T-helper 22 cell (primary cell): ENCODE measurements around the gene SHANK1.

Experiments used
- DNase-seq: peaks from one replicate; pipeline ENCODE4 v3.0.0-alpha.2; 2020; ENCODE audit warnings: low read depth

SHANK1 gene

DNA sequence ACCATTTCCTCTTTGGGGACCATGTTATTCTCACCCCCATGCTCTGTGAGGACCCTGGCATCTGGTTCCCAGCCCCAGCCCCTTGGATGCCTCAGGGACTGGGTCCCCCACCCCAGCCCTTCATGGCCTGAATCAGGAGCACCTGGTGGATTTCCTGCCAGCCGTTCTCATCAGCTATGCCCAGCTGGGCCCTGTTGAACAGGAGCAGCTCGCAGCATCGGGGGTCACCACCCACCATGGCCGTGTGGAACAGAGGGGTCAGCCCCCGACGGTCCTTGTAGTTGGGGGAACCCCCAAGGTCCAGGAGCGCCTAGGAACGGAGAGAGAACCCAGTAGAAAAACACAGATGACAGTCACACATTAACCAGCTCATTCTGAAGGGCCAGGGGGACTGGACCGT, 7.8 kb downstream of the SHANK1 start:
- DNase-seq: no peak

DNA sequence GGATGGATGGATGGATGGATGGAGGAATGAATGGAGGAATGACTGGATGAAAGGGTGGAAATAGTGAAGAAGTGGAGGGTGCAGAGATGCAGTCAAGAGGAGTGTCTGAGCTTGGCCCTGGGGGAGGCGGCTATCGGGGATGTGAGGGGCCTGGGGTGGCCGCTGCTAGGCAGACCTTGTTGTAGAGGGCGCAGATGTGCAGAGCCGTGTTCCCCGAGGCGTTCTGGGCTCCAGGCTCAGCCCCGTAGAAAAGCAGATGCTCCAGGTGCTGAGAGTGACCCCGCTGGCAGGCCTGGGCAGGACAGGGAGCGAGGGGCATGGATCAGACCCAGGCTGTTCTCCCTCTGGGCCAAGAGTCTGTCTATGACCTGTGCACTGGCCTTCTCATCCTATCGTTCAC, 8.4 kb downstream of the SHANK1 start:
- DNase-seq: no peak

DNA sequence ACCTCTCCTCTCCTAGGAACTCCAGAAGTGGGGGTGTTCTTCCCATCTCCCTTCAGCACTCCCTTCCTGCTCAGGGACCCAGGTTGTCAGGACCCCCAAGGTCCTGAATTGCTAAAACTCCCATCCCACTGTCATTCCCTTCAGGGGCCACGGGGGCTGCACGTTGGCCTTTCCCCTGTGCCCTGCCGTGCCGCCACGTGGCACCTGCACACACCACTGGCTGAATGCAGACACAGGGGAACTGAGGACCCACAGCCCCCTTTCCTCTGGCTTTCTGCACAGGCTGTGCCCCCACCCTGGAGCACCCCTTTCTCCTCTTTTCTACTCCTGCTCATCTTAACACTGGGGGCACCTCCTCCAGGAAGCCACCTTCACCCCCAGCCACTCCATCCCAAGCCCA, 9.0 kb downstream of the SHANK1 start:
- DNase-seq: no peak

DNA sequence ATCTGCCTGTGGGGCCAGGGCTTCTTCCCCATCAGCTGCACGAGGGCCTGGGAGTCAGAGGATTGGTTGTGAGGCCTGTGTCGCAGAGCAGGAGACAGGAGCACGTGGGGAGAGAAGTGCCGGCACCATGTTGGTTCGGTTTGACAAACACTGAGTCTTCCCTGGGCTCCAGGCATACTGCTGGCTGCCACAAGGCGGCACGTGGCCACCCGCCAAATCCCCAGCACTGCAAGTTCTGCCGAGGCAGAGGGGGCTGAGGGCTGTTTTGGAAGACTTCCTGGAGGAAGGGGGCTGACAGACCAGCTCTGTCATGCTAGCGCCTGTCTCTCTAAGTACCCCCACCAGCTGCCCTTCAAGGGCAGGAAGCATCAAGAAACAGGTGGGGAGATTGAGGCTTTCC, 9.5 kb downstream of the SHANK1 start:
- no peak for DNase-seq

DNA sequence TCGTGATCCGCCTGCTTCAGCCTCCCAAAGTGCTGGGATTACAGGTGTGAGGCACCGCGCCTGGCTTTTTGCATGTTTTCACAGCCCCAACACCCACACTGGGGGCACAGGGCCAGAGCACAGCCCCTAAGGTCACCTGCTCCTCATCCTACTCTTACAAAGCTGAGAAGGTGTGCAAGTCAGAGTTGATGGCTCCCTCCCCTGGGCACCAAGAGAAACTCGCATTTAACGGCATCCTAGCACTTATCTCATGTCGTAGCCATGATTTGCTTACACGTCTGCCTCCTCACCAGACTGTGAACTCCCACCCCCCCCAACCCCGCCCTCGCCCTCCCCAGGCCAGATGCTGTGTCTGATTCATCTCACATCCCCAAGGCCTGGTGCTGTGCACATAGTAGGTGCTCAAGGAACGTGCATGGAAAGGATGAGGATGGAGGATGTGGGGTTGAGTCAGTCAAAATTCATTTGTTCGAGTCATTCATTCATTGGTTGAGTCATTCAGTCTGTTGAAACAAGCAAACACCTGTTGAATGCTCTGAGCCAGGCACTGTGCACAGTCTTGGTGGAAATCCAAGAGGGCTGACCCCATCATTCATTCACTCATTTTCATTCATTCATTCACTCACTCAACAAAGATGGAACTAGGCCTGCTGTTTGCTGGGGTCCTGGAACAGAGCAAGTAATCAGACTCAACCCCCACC, 11.3 kb downstream of the SHANK1 start:
- no peak for DNase-seq

DNA sequence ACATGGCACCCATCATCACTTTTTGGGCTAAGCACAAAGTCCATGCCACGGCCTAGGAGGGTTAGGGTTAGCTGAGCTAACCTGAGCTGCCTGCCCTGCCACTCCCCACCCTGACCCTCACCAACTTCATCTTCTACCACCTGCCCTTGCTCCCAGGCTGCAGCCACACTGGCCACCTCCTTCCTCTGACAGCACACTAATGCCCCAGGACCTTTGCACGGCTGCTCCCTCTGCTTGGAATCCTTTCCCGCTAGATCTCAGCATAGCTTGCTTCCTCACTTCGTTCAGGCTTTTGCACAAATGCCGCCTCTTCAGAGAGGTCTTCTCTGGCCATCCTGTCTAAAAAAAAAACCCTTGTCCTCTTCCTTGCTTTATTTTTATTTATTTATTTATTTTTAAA, 13.2 kb downstream of the SHANK1 start:
- no peak for DNase-seq

DNA sequence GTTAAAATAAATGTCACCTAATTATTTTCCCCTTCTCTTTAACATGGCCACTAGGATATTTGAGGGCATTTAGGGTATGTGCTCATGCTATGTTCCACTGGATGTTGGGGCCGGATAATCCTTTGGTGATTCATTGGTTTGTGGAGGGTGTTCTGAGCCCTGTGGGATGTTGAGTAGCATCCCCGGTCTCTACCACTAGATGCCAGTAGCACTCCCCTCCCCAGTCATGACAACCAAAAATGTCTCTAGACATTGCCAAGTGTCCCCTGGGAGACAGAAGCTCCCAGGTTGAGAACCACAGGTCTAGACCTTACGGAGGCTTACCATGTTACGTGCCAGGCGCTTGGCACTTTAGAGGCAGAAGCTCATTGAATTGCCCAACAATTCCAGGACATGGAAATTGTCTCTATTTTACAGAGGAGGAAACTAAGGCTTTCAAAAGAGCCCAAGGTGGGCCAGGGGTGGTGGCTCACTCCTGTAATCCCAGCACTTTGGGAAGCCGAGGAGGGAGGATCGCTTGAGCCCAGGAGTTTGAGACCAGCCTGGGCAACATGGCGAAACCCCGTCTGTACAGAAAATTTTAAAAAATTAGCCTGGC, 14.1 kb downstream of the SHANK1 start:
- DNase-seq: no peak

DNA sequence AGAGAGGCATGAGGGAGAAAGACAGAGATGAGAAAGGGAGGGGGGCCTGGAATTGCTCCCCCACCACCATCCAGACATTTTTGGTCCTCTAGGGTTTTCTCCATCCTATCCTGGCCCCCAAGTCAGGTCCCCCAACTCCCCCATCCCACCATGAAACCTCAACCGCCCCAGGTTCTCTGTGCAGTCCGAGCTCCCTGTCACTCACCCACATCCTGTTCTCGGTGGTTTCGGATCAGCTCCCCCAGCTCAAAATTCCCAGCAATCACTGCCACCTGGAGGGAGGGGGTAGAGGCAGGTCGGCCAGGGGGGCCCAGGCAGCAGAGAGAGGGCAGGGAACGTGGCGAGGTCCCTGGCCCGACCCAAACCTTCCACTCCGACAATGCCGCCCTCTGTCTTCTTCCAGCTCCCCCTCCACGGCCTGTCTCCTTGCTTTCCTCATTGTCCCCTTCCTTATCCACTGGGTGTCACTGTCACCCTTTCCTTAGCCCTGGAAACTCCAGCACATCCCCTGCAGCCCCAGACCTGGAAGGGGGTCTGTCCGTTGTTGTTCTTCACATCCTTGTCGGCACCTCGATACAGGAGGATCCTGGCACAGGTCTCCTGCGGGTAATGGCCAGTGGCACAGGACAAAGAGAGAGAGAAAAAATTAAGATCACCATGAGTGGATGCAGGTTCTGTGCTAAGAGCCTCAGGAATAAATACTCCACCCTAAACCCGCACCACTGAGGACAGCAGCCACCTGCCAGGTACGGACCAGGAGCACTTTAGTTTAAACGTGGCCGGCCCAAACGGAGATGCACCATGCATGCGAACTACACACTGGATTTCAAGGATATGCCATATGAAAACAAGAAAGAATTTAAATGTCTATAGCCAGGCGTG, 15.4 kb downstream of the SHANK1 start:
- no peak for DNase-seq

DNA sequence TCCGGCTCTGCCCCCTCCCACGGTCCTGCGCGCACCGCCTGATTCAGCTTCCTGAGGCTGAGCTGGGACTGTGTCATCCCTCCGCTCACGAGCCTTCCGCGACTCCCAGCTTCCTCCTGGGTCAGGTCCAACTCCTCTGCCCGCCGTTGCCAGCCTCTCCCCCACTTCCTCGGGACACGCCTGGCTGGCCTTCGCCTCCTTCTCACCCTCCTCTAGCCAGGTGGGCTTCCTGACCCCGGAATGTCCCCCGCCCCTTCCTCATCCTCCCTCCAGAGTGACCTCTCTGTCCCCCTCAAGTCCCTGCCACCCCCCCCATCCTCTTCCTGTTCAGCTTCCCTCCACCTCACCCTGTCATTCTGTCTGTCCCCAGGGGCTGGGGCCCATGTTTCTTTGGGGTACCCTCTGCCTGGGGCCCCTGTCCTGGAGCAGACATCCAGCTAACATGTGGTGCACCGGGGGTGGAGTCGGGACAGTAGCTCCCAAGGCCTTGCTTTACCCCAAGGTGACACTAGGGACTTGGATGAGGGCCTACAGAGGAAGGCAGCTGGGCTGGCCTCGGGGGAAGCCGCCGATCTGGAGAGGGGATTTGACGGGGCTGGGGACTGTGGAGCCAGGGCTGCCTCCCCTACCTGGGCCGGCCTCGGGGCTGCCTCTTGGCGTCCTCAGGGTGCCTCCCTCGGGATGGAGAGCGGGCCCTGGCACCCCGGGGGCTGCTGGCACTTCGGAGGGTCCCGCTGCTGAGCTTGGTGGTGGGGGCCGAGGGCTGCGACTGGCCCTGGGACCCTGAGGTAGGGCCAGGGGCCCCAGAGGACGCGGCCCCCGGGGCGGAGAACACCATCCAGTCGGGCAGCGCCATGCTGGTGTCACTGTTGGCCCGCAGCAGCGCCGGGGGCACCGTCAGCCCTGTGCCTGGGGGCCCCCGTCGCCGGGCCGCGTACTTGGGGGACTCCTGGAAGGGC, 16.5 kb downstream of the SHANK1 start:
- no peak for DNase-seq

DNA sequence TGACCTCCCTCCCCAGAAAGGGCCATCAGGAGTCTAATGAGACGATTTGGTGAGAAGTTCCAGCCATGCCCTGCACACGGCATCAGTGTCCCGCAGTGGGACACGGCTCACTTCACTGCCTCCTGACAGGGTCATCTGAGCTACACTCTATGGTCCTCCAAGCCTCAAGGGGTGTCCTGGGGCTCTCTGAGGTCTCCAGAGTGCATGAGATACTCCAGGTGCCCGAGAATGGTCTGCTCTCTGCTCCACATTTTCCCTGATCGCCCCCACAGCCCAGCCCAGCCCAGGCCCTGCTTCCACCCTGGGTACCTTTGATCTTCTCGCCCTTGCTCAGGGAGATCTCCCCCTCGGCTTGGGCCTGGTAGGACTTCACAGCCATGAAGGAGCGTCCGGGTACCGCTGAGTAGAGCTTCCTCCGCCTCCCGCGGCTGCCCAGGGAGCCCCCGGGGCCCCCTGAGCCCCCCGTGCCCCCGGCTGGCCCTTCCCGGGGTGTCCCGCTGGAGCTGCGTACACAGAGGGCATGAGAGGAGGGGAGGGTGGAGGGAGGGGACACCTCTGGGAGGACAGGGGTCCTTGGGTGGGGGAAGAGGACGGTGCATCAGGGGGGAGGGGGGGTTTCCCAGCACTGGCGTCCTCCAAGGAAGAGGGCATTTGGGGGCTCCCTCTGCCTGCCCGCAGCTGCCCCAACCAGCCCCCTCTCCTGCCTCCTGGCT, 17.3 kb downstream of the SHANK1 start:
- no peak for DNase-seq

DNA sequence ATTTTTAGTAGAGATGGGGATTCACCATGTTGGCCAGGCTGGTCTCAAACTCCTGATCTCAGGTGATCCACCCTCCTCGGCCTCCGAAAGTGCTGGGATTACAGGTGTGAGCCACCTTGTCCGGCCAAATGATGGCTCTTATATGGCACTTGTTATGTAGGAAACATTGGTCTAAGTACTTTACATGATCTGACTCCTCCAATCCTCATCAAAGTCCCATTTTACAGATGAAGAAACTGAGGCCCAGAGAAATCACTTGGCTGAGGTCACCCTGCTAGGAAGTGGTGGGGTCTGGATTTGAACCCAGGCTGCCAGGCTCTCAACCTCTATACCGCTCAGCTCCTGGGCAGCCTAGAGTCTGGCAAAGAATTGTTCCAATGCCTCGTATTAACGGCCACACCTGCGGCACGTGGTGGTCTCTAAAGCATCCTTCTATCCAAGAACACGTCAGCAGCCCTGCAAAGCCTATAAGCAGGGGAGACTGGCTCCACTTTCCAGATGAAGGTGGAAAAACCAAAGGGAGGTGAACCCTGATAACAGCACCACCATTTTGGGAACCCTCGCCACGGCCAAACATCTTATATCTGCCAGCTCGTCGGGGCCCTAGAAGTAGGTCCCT, 18.1 kb downstream of the SHANK1 start:
- DNase-seq: no peak

DNA sequence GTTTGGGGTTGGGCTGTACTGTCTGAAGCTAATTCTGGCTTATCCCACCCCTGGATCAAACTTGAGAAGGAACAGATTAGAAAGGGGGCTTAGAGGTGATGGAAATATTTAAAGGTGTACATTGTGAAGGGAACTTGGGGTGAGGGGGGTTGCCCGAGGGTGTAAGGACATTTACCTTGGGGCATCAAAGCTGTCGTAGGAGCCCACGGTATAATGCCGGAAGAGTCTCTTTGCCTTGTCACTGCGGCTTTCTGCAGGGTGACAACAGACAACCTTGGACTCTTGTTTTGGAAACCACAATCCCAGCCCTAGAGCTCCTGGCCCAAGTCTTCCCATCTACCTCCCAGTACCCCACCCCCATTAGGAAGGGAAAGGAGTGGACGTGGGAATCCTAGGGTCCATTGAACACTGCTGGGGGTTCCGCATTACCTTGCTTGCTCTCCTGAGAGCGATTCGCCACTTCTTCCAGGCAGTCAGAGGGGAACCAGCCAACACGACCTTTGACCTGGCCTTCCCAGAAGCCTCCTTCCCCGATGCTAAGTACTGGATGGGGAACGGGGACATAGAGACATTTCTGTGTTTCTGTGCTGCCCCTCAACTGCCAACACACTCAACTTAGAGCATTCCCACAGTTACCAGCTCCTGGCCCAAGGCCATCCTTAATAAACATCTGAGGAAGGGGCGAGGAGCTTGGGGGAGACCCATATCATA, 22.0 kb downstream of the SHANK1 start:
- no peak for DNase-seq

DNA sequence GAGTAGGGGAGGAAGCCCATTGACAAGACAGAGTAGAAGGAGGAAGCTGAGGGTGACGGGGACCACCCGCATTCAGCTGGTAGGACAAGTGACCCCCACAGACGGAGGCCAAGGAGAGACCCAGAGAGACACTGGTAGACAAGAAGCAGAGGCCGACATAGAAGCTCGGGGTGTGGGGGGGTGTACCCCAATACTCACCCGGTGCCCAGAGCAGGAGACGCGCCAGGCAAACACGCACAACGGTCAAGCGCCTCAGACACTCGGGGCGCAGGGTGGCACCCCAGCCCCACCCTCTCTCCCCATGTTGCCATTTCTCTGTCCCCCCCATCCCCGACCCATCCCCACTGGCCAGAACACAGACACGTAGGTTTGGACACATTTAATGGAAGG, 23.5 kb downstream of the SHANK1 start:
- no peak for DNase-seq

DNA sequence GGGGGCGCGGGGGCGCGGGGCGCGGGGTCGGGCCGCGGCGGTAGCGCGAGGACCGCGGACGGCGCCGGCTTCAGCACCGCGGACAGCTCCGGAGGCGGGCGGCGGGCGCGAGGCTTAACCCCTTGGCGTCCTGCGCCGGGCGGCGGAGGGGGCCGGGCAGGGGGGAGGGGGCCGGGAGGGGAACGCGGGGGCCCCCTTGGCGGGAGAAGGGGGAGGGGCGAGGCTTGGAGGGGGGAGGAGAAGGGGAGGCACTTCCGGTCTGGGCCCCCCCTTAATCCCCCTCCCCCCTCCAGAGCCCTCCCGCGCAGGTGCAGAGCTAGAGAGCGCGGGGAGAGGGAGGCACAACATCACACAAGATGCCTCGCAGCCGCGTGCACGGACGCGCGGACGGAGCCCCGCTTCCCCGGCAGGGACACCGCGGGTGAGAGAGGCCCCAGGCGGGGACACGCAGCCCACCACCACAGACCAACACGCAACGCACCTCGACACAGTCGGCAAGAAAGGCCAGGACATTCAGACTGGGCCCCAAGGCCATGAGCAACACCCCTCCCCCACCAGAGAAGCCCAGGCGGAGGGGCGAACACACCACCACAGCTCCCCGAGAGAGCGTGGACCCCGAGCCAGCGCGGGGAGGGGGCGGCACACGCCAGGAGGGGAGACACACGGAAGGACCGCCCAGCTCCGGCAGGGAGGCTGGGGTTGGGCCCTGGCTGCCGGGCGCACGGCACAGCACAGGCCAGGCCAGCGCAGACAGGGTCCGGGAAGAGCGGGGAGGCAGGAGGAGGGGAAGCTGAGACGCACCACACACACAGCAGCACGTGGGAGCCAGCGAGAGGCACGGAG, 24.1 kb downstream of the SHANK1 start:
- DNase-seq: no peak

DNA sequence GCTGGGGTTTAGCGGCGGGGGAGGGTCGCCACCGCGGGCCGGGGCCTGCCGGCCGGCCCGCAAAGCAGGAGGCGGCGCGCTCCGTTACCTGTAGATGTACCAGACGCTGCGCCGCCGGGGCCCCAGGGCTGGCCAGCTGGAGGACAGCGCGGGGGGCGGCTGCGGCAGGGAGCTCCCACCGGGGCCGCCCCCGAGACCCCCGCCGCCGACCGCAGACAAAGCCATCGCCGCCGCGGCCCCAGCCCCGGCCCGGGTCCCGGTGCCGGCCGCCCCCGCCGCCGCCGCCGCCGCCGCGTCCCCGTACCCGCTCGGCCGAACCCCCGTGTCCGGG, 24.8 kb downstream of the SHANK1 start:
- DNase-seq: no peak

DNA sequence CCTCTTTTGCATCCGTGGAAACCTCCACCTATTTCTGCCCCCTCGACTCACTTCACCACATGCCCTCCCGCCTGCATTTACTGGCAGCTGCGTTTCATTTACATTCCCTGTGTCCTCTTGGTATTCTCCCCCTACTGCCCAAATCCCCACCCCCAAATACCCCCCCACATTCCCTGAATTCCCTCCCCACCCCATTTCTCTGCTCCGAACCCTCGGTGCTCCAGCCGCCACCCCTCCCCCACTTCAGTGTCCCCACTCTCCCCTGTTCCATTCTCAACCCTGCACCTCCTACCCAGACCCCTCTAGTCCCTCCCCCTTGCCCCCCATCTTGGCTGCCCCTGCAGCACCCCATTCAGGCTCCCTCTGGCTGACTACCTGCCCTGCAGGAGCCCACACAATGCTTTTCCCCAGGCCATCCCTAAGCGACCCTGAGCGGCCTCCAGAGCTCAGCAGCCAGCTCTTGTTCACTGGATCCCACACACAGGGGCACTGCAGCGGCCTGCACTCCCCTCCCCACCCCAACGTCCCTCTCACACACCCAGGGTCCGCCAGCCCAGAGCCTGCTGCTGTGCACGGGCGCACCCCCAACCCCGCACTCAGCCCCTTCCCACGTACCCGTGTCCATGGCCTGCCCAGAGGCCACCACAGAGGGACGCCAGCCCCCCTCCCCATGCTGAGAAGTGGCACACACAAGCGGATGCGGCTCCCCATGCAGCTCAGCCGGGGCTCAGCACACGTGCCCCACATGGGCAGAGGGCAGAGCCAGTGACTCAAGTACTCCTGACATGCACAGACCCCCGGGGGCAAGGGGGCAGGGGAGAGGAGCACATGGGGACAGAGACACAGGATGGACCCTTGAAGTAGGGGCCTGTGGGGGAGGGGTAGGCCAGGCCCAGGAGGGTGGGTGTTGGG, 26.3 kb downstream of the SHANK1 start:
- no peak for DNase-seq

DNA sequence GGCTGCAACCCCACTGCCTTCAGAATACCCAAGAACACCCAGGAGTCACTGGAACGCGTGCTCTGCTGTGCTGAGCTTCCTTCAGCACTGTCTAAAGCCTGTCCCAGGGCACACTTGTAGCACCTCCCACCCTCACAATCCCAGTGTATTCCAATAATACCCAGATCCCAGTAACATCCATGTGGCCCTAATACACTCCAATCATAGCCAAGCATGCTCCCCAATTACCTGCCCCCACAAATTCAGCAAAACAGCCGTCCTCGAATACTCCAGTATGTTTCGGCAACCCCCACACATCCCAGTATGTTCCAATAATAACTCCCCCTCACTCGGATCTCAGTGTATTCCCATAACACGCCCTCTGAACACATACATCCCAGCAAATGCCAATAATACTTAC, 29.2 kb downstream of the SHANK1 start:
- no peak for DNase-seq

DNA sequence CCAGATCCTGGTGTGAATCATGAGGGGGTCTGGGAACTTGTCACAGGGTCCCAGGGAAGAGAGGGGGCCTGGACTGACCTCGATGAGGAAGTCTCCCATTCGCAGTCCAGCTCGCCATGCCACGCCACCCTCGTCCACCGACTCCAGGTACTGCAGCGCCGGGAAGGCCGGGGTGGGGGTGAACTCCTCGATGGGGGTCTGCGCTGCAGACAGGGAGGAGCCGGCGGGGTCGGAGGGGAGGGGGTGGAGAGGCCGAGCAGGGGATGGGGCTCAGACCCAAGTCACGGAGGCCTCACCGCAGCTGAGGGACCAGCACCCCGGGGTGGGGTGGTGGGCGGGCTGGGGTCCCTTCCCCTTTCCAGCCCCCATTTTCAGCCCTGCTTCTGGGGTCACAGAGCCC, 30.8 kb downstream of the SHANK1 start:
- no peak for DNase-seq
